NCI-H1694 (cell line): ENCODE data around the gene PCNP.
"Not testable (repeated sequence)": the region's sequence is repeated elsewhere in the genome, so short reads cannot be mapped to it uniquely, and the experiment has no call there.

Experiments
- DNase-seq: peaks from one replicate; lab custom pipeline; 2025; lab: John Stamatoyannopoulos, UW

PCNP gene, protein sequence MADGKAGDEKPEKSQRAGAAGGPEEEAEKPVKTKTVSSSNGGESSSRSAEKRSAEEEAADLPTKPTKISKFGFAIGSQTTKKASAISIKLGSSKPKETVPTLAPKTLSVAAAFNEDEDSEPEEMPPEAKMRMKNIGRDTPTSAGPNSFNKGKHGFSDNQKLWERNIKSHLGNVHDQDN

DNA sequence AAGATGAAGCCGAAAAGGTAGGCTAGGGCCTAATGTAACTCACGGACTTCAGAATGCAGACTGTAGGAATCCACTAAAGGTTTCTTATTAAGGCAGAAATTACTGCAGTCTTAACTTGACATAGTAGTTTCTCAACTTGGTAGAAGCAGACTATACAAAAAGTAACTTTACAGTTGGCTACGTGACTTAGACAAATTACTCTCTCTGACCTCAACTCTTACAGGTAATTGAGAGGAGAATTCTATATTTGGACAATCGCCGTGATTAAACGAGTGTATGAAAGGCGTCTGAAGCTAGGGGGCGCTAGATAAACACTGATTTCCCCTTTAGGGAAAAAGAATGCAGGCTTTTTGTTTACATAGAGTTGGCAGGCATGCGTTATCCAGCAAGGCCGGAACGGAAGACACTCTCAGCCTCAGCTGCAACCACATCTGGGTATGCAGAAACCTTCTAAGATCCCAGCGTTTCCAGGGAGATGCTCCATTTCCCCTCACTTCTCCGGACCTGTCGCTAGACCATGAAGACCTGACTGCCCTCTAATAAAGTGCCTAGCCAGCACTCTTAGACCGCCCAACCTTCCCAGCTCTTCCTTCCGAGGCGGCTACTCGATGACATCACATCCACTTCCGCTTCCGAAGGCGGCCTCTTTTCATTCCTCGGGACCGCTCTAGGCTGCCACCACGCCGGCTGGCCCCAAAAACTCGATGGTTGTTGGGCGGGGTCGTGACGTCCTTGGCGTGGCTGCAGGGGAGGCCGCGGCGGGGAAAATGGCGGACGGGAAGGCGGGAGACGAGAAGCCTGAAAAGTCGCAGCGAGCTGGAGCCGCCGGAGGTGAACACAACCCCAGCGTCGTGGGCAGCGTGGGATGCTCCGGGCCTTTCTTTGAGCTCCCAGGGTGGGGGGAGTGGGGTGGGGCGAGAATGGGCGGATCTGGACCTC, at the start of gene PCNP:
PCNP (plus strand) TSS at position 732 of the 939 bp plus-strand sequence; CDS start at position 768, 36 bp downstream.
- DNase-seq: peak; percentile 97

DNA sequence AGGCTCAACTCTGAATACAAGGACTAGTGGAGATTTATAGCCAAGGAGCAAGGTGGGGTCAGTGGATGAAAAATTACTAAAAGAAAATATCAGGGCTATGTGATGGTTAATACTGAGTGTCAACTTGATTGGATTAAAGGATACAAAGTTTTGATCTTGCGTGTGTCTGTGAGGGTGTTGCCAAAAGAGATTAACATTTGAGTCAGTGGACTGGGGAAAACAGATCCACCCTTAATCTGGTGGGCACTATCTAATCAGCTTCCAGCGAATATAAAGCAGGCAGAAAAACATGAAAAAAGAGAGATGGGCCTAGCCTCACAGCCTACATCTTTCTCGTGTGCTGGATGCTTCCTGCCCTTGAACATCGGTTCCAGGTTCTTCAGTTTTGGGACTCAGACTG, 46.5 kb upstream of the PCNP start:
- DNase-seq: no peak

DNA sequence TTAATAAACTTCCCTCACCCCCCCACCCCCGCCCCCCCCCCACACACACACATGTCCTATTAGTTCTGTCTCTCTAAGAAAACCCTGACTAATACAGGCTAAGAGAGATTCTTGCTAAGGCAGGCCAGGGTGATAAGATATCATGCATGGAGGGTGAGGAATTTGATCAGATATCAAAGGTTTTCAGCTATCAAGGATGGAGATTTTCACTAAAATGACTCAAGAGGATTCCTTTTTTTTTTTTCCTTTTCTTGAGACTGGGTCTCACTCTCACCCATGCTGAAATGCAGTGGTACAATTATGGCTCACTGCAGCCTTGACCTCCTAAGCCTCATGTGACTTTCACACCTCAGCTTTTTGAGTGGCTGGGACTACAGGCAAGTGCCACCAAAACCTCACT, 46.1 kb upstream of the PCNP start:
- DNase-seq: no peak

DNA sequence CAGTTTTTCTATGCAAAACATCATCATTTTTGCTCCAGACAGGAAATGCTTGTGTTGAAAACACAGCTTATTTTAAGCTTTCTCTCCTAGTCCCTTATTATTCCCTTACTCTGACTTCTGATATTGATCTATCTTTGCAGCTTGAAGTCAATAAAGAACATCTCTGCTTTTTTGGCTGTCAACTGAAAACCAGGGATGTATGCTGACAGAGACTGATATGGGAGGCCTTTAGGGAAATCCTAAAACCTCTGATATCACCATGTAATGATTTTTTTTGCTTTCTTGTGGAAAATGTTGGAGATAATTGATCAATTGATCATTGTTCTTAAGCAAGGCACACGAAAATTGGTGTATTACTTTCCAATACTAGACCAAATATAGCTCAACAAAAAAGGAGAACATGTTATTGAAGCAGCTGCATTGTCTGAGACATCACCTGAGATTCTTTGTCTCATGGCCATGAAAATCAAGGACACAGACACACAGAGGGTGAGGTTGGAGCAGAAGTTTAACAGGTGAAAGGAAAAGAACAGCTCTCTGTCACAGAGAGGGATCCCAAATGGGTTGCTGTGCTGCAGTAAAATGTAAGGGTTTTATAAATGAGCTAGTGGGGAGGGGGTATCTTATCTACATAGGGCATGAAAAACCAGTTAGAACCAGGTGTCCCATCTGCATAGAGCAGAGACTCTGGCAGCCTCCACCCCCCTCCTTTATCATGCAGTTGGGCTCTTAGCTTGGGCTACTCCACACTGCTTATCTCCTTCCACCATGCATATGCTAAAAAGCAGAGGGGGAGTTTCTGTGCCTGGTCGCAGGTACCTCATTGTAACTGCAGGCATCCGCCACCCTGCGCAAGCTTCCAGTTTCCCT, 43.9 kb upstream of the PCNP start:
- no peak for DNase-seq

DNA sequence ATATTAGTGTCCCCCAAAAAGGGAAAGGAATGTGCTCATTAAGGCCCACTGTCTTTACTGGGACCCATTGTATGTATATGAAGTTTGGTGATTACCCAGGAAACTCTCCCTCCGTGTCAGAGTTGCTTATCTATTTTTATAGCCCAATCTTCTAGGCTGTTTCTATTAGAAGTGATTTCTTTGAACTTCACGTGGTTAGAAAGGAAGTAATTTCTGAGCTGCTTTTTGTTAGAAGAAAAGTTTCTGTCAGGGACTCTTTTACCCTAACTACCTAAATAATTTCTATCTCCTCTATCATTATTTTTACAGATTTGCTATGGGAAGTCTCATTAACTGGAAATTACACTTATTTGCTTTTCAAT, 43.3 kb upstream of the PCNP start:
- DNase-seq: no peak

DNA sequence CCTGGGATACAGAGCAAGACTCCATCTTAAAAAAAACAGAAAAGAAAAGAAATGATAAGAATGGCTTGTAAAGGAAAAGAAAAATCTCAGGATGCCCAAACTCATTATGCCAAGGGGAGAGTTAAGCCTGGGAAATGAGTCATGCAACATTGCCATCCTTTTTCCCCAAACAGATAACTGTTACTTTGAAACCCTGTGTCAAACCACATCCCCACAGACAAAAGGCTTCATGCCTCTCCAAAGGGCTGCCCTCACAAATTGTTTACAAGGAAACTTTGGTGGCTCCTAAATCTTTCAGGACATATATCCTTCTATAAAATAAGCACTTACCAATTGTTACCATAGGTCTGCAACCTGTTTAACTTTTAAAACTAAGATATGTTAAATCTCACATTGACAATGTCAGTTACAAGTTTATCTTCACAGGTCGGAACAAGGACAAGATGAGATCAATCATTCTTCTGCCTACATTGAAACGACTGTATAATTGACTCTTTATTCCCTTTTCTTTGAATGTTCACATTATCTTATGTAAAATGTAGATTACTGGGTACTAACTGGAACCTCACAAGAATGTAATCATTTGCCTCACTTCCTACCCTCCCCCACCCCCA, 42.4 kb upstream of the PCNP start:
- no peak for DNase-seq

DNA sequence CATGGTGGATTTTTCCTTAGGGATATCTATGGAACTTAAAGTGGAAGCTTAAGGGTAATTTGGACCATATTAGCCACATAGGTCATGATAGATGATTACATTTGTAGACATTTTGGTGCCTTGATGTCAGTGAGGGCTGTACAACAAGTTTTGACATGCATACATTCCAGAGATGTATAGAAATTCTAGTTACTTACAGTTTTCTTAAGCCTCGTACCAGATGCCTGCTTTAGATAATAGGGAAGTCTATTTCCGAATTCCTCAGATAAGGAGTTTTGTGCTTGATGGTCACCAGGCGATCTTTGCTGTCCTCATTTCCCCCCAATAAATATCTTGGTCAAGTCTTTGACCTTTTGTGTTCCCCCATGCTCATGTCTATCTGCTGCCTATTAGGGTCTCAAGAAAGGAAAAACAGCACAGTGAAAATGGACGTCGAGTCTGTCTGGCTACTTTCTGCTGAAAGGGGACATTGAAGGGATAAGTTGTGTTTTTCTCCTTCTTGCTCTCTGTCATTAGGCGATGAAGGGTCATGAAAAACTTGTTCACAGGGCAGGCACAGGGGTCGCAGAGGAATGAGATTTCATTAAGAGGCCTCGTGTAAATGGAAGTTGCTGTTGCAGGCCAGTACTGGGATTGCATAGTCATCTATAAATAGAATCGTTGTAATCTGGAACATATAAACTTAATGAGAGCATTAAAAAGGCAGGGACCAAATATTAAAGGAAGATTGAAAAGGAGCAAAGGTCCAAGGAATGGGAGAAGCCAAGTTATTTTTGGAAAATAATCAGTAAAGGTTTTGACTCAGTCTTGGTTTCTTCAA, 41.0 kb upstream of the PCNP start:
- DNase-seq: no peak

DNA sequence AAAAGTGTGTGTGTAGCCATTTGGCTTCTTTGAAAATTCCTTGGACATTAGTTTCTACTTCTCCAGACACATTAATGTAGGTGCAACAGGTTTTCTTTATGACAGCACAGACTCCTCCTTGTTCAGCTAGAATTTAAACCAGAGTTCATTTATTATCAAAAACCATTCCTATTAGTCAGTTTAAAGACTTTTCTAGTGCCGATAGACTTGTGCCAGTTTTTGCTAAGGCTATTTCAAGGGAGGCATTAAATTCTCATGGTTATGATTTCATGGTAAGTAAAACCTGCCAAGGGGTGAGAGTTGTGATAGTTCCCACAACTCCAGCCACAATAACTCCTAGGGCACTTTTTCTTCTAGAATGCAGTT, 40.4 kb upstream of the PCNP start:
- no peak for DNase-seq

DNA sequence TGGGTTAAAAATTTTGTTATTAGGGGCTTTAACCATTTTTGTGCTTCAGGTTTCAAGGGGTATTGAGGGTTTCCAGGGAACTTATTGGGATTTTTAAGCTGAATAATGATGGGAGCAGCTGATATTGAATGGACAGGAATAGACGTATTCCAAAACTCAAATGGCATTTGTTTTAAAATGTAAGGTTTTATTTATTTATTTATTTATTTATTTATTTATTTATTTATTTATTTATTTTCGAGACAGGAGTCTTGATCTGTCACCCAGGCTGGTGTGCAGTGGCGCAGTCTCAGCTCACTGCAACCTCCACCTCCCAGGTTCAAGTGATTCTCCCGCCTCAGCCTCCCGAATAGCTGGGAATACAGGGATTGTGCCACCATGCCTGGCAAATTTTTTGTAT, 38.8 kb upstream of the PCNP start:
- DNase-seq: no peak

DNA sequence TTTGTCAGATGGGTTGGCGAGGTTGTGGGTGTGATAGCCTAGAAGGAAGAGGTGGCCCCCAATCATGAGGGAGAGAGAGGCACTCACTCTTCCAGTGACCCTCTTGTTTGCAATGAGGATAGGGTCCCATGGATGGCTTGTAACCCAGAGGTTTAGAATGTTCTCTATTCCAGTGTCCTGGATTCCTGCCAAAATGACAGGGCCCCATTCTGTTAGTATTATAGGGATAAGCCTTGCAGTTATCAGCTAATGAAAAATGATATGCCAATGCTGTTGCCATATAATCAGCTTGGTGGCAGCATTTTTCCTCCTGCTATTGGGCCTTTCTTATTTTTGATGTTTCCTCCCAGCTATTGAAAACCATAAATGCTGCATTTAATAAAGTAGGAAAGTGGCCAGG, 37.7 kb upstream of the PCNP start:
- DNase-seq: no peak

DNA sequence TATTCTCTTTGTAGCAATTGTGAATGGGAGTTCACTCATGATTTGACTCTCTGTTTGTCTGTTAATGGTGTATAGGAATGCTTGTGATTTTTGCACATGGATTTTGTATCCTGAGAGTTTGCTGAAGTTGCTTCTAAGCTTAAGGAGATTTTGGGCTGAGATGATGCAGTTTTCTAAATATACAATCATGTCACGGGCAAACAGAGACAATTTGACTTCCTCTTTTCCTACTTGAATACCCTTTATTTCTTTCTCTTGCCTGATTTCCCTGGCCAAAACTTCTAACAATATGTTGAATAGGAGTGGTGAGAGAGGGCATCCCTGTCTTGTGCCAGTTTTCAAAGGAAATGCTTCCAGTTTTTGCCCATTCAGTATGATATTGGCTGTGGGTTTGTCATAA, 37.0 kb upstream of the PCNP start:
- not testable (repeated sequence) for DNase-seq

DNA sequence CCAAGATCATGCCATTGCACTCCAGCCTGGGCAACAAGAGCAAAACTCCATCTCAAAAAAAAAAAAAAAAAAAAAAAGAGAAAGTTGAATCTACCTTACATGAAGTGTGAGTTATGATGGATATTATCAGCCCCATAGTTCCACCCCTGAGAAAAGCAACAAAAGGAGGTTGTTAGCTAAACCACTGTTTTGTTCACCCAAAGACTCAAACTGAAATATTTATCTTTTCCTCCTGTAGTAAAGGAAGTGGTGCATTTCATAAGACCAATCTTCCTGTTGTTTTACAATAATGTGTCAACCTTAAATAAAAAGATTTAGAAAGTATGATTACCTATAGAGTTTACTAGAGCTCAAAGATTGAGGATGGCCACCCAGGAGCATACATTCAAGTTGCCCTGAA, 31.0 kb upstream of the PCNP start:
- DNase-seq: no peak

DNA sequence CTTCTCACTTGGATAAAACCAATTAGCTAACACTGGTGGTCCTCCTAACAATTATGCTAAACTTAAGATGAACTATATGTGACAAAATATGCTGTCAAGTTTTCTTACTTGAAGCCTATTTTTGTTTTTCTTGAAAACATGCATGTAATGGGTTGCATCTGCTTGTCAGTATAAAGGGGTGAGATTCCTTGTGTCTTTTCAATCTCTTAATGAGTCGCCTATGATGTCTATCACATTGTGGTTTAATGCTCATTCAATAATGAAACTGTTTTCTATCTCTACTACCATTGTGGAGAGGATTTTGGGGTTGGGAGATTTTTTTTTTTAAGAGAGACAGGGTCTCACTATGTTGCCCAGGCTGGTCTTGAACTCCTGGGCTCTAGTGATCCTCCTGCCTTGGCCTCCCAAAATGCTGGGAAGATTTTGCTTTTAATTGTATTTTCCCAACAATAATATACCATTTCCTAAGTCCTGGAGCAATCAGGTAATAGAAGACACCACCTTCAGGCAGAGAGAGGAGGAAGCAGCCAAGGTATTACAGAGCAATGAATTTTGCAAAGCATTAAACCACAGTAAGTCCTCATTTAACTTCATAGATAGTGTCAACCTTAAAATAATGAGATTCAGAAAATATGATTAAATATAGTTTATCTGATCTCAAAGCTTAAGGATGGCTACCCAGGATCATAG, 29.7 kb upstream of the PCNP start:
- no peak for DNase-seq

DNA sequence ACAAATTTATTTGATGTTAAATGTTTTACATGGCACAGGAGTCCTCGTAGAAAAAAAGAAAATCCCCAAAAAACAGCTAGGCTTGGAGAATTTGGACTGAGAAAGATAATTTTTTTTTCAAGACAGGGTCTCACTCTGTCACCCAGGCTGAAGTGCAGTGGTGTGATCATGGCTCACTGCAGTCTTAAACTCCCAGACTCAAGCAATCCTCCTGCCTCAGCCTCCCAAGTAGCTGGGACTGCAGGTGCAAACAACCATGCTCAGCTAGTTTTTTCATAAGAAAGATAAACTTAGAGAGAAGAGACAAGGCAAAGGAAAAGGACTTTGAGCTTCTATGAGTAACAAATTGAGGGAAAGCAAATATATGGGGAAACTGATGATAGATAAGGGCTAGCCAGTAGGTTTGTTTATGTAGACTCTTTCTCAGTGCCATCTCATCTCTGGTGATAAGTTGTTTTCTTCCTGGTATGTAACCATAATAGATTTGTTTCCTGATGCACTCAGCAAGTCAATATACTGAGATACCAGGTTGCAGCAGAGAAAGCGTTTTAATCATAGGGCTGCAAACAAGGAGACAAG, 25.4 kb upstream of the PCNP start:
- no peak for DNase-seq

DNA sequence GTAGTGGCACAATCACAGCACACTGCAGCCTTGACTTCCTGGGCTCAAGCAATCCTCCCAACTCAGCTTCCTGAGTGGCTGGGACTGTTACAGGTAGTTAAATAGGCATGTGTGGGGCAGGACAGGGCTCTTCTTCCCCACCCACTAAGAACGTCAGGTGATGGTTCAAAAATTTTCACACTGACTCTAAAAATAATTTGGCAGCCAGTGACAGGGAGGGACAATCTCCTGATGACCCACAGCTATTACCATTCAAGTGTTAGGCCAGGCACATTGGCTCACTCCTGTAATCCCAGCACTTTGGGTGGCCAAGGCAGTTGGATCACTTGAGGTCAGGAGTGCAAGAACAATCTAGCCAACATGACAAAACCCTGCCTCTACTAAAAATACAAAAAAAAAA, 24.5 kb upstream of the PCNP start:
- DNase-seq: no peak

DNA sequence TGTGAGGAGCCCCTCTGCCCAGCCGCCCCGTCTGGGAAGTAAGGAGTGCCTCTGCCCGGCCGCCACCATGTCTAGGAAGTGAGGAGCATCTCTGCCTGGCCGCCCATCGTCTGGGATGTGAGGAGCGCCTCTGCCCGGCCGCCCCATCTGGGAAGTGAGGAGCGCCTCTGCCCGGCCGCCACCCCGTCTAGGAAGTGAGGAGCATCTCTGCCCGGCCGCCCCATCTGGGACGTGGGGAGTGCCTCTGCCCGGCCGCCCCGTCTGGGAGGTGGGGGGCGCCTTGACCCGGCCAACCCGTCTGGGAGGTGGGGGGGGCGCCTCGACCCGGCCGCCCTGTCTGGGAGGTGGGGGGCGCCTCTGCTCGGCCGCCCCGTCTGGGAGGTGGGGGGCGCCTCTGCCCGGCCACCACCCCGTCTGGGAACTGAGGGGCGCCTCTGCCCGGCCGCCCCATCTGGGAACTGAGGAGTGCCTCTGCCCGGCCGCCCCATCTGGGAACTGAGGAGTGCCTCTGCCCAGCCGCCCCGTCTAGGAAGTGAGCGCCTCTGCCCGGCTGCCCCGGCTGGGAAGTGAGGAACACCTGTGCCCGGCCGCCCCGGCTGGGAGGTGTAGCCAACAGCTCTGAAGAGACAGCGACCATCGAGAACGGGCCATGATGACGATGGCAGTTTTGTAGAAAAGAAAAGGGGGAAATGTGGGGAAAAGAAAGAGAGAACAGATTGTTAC, 22.5 kb upstream of the PCNP start:
- not testable (repeated sequence) for DNase-seq

DNA sequence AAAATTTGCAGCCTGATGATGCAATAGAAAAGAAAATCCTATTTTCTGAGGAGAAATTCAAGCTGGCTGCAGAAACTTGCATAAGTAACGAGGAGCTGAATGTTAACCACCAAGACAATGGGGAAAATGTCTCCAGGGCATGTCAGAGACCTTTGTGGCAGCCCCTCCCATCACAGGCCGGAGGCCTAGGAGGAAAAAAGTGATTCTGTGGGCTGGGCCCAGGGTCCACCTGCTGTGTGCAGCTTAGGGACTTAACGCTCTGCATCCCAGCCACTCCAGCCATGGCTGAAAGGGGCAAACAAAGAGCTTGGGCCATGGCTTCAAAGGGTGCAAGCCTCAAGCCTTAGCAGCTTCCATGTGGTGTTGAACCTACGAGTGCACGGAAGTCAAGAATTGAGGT, 20.6 kb upstream of the PCNP start:
- not testable (repeated sequence) for DNase-seq

DNA sequence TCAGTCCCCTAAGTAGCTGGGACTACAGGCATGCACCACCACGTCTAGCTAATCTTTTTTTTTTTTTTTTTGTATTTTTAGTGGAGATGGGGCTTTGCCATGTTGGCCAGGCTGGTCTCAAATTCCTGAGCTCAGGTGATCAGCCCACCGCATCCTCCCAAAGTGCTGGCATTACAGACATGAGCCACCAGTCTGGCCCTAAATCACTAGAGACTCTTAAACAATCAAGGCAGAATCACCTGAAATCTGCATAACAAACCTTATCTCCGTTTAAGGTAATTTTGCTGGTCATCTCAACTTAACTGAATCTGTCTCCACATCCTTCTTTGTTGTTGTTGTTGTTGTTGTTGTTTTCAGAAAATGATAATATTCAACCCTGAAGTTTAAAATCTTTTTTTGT, 17.9 kb upstream of the PCNP start:
- DNase-seq: no peak

DNA sequence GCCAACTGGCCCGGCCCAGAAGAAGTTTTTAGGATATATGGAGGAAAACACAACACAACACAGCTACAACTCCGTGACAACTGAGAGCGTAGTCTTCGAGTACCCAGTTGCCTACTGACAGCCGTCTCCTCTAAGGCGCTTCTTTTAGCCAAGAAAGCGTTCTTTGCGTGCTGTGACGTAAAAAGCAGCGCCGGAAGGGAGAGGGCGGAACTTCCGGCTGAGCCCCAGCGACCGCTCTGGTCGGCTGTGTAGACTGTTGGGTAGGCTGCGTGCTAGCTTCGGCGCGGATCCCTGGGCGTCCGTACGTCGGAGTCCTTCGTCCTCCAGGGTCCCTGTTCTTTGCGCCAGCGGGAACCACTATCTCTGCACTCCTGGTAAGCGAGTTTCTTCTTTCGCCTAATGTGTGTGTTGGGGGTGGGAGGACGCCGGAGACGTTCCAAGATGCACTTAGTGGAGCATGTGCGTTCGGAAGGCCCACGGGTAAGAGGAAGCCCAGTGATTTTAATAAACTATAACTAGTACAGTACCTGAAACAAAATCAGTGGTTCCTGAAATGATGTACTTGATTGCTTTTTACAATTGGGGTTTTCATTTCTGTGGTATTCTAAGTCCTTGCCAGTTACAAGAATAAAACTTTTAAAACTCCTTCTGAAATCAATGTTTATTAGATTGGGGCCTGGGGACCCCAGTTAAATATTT, 12.2 kb upstream of the PCNP start, which contains the start of gene TRMT10C:
TRMT10C (plus strand) TSS at position 239 of the 699 bp plus-strand sequence. CDS start 2,914 bp downstream, outside the sequence.
- peak; percentile 90 for DNase-seq
